Subcutaneous adipose tissue (tissue), 4 donors: ENCODE measurements around the gene ACE. TPM values are rescaled to one million over a fixed set of nuclear protein-coding genes. Genes with fewer than 3 reads are reported as not detected.

Experiments
- total RNA-seq, 4 donors: library from RNA; depleted of rRNA; stranded (reverse); fragments of >200 nt; gene quantifications; one replicate each; pipeline ENCODE4 v1.1.0, GENCODE V29; 2016
- TF ChIP-seq, protein P1 (sequence below): fragments of 450-650 bp; IDR thresholded peaks from one replicate; pipeline ENCODE4 v1.5.1; 2016; ENCODE audit warnings: low read depth, mild to moderate bottlenecking, control low read depth, antibody characterized with exemption, moderate library complexity

Gene ACE
- total RNA-seq, 4 donors from 2014 or later = 5.7 to 95.2 (median 16.8) TPM

DNA sequence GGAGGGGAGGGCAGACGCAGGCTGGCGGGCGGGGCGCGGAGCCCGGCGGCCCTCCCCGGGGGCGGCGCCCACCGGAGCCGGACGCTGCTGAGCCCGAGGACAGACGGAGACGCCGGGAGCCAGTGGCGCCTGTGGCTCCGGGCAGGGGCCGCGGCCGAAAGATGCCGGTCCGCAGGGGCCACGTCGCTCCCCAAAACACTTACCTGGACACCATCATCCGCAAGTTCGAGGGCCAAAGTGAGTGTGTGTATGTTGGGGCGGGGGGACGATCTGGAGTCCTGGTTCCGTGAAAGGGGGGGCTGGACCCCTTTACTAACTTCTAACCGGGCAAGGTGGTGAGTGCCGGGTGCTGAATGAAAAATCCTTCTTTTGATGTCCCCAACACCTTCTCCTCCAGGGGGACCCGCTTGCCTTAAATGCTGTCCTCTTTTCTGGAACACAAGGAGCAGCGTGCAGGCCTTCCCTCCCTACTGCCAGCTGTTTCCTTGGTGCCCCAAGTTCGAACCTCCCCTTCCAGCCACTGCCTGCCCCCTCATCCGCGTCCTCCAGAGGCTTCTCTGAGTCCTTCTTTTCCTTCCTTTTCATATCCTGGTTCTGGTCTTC is 46.5 kb downstream of the ACE start, which contains the start of gene KCNH6:
KCNH6 (plus strand) TSS at position 106 of the 603 bp plus-strand sequence; CDS start at position 162, 56 bp downstream.
- TF ChIP-seq, protein P1, sequence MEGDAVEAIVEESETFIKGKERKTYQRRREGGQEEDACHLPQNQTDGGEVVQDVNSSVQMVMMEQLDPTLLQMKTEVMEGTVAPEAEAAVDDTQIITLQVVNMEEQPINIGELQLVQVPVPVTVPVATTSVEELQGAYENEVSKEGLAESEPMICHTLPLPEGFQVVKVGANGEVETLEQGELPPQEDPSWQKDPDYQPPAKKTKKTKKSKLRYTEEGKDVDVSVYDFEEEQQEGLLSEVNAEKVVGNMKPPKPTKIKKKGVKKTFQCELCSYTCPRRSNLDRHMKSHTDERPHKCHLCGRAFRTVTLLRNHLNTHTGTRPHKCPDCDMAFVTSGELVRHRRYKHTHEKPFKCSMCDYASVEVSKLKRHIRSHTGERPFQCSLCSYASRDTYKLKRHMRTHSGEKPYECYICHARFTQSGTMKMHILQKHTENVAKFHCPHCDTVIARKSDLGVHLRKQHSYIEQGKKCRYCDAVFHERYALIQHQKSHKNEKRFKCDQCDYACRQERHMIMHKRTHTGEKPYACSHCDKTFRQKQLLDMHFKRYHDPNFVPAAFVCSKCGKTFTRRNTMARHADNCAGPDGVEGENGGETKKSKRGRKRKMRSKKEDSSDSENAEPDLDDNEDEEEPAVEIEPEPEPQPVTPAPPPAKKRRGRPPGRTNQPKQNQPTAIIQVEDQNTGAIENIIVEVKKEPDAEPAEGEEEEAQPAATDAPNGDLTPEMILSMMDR = no peak

- TF ChIP-seq, protein P1 = no peak
These were observed 47.2 kb downstream of the ACE start for GRCh38 chr17:63524051-63524450.

GRCh38 chr17:63525190-63525946 is 48.5 kb downstream of the ACE start:
- TF ChIP-seq, protein P1 = no peak

DNA sequence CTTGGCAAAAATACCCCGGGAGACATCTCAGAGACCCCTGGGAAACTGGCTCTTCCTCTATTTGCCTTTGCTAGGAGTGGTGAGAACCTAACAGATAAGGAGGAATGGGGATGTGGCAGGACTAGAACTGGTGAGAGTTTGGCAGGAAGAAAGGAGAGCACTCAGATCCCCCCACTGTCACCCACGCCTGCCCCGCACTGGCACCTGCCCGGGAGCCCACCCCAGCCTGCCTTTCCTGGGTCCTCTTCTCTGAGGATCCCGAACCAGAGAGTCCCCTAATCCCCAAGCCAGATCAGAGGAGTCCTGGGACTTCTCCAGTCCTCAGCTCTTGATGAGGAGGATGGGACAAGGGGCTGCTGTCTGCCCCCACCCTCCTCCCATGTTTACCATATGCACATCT is 50.0 kb downstream of the ACE start:
- TF ChIP-seq, protein P1 = no peak

- TF ChIP-seq, protein P1 = no peak
These were observed 51.3 kb downstream of the ACE start for GRCh38 chr17:63528183-63528582.

- TF ChIP-seq, protein P1 = no peak
These were observed 53.1 kb downstream of the ACE start for GRCh38 chr17:63529711-63530556.

- TF ChIP-seq, protein P1 = no peak
These were observed 53.7 kb downstream of the ACE start for GRCh38 chr17:63530557-63531021.
